AG10803 (cell line): Measurements from ENCODE around the gene HUNK.

Source experiments
- DNase-seq: peaks from one replicate; pipeline ENCODE4 v3.0.0; 2010; ENCODE audit warnings: low read depth
- H3K4me3 ChIP-seq: 2 replicates; pipeline ENCODE4 v1.5.1; 2011; ENCODE audit warnings: mild to moderate bottlenecking, low read length, control low read depth
- TF ChIP-seq, protein P1 (sequence below): conservative IDR thresholded peaks from 2 replicates; pipeline ENCODE4 v1.5.1; 2011; ENCODE audit warnings: mild to moderate bottlenecking, low read length, control low read depth, inconsistent platforms

The HUNK gene

DNA sequence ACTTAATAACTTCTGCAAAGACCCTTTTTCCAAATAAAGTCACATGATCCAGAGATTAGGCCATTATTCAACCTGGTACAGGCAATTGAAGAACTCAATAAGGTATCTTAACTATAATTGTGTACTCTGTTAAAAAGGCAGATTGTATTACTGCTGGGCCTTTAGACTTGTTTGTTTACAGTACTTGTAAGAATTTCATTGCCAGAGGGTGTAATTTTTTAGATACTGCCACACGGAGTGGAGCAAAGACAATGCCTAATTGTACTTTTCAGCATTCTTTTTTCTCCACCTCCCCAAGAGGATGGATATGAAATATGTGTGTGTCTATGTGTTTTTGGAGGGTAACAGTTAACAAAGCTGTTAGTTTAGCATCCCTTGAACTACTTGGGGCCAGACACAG lies 47.5 kb downstream of the HUNK start:
- TF ChIP-seq, protein P1, sequence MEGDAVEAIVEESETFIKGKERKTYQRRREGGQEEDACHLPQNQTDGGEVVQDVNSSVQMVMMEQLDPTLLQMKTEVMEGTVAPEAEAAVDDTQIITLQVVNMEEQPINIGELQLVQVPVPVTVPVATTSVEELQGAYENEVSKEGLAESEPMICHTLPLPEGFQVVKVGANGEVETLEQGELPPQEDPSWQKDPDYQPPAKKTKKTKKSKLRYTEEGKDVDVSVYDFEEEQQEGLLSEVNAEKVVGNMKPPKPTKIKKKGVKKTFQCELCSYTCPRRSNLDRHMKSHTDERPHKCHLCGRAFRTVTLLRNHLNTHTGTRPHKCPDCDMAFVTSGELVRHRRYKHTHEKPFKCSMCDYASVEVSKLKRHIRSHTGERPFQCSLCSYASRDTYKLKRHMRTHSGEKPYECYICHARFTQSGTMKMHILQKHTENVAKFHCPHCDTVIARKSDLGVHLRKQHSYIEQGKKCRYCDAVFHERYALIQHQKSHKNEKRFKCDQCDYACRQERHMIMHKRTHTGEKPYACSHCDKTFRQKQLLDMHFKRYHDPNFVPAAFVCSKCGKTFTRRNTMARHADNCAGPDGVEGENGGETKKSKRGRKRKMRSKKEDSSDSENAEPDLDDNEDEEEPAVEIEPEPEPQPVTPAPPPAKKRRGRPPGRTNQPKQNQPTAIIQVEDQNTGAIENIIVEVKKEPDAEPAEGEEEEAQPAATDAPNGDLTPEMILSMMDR, result no peak
- no peak for DNase-seq
- H3K4me3 ChIP-seq, result no peak overlapping the region

DNA sequence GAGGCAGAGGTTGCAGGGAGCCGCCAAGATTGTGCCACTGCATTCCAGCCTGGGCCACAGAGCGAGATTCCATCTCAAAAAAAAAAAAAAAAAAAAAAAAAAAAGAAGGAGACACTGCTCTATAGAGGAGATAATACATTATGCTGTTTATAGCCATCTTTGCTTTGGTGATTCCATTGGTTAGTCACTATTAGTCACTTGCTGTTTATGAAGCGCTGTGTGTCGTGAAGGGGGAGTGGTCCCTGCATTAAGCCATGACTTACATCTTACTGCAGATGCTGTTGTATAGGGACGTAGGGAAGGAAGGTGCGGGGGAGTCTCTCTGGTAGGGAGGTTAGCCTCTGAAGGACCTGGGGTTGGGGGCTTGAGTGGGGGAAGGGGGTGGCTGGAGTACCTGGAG lies 48.3 kb downstream of the HUNK start:
- peak; percentile 27 for DNase-seq
- no peak overlapping the region for H3K4me3 ChIP-seq
- TF ChIP-seq, protein P1, result no peak

DNA sequence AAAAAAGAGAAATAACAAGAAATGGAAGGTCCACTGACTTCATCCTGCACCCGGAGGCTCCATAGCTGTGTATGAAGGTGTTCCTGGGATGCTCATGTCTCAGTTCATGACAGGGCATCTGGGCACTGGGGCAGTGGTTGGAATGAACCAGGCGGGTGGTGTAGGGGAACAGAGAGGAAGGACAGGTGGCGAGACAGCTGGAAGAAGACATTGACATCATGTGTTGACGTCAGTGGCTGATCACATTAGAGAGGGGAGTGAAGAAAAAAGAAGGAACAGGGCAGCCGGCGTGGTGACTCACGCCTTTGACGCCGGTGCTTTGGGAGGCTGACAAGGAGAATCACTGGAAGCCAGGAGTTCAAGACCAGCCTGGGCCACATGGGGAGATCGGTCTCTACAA lies 50.1 kb downstream of the HUNK start:
- TF ChIP-seq, protein P1, result no peak
- DNase-seq, result no peak
- H3K4me3 ChIP-seq, result no peak overlapping the region

- H3K4me3 ChIP-seq, result no peak overlapping the region
- TF ChIP-seq, protein P1, result no peak
- no peak for DNase-seq
Observed at GRCh38 chr21:31923756-31924155, 50.9 kb downstream of the HUNK start.

DNA sequence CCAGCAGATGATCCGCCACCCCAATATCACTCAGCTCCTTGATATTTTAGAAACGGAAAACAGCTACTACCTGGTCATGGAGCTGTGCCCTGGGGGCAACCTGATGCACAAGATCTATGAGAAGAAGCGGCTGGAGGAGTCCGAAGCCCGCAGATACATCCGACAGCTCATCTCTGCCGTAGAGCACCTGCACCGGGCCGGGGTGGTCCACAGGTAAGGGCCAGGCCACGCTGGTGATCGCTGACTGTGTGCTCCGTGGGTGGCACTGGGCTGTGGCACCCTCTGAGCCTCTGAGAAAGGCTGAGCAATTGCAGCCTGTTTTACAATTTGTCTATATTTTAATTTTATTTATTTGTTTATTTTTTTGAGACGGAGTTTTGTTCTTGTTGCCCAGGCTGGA lies 51.7 kb downstream of the HUNK start:
- H3K4me3 ChIP-seq, result no peak overlapping the region
- no peak for DNase-seq
- TF ChIP-seq, protein P1, result no peak

- no peak overlapping the region for H3K4me3 ChIP-seq
- DNase-seq, result no peak
- TF ChIP-seq, protein P1, result no peak
Observed at GRCh38 chr21:31926498-31926897, 53.7 kb downstream of the HUNK start.

- TF ChIP-seq, protein P1, result no peak
- DNase-seq, result no peak
- no peak overlapping the region for H3K4me3 ChIP-seq
Observed at GRCh38 chr21:31927689-31928353, 55.0 kb downstream of the HUNK start.
